ENCODE results near the gene WDR33. TPM values are rescaled to one million over a fixed set of nuclear protein-coding genes. Genes with fewer than 3 reads are reported as not detected.

The WDR33 gene
- total RNA-seq, 2 donors from 2014 or later, result 25.4 to 41.9 TPM

DNA sequence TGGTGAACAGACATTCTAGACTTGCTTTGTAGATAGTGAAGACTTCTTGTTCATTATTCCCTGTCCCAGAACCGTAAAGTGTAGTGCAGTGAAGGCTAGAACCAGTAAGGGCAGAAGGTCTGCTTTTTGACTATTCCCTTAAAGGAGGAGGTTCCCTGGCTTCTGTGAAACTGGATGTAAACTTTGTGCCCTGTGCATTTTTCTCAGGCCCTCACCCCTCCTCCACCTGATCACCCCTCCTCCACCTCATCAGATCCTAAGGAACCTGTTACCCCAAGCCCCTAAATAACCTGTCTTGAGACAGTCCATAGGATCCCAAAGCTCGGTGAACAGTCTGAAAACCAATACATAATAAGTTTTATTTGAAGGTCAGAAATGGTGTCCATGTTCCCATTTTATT is 75.9 kb downstream of the WDR33 start:
- Histone ChIP-seq H3K9me3 (no peaks in the 10 kb centered on the region), H3K36me3 (no peaks in the 10 kb centered on the region), H3K4me1 (replicated peaks) (no peaks in the 10 kb centered on the region), H3K27me3 (replicated peaks; ENCODE audit: insufficient read depth) (no peaks in the 10 kb centered on the region), H3K4me3 (no peak overlapping the region), H3K27ac (no peak overlapping the region)
- WGBS, result 58% methylated on average over 2 of the region's 2 CpGs
- TF ChIP-seq POLR2A (IDR thresholded peaks at IDR 0.05), result no peak
- no peak for TF ChIP-seq CTCF (IDR thresholded peaks at IDR 0.05)
- TF ChIP-seq POLR2AphosphoS5 (IDR thresholded peaks at IDR 0.05), result no peak
- no peak for DNase-seq (ENCODE audit: low spot score)
- intact Hi-C loops (cut with DNase I), result no loop called here

- Histone ChIP-seq H3K27me3 (replicated peaks; ENCODE audit: insufficient read depth) (no peaks in the 10 kb centered on the region), H3K27ac (no peak overlapping the region), H3K4me1 (replicated peaks) (no peaks in the 10 kb centered on the region), H3K9me3 (no peaks in the 10 kb centered on the region), H3K36me3 (no peaks in the 10 kb centered on the region), H3K4me3 (no peak overlapping the region)
- intact Hi-C loops (cut with DNase I), result no loop called here
- TF ChIP-seq CTCF (IDR thresholded peaks at IDR 0.05) (no peak), POLR2A (IDR thresholded peaks at IDR 0.05) (no peak), POLR2AphosphoS5 (IDR thresholded peaks at IDR 0.05) (no peak)
- WGBS, result 50% methylated on average over 5 of the region's 5 CpGs
- no peak for DNase-seq (ENCODE audit: low spot score)
Measured at GRCh38 chr2:127733816-127734537, 77.0 kb downstream of the WDR33 start.

DNA sequence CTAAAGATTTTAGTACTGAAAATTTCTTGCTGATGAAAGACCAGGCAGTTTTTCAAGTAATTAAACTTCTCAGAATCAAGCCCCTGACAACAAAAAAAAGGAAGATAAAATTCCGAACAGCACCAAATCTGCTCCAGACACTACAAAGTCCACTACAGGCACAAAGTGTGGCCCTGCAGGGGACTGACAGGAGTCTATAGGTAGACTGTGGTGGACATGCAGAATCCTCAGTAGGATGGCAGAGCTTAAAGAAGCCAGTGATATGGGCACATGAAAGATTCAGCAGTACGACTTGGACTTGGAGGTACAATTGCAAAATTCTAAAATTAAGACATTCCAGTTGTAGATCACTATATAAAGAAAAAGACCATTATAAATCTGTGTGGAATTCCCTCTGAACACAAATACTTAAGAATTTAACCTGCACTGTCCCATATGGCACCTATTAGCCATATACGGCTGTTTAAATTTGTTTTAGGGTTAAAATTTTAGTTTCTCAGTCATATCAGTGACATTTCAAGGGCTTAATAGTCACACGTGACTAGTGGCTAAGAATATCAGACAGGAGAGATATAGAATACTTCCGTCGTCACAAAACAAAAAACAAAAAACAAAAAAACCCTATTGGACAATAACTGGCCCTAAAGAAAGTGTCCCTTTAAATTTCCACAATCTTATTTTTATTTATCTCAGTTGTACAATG is 77.7 kb downstream of the WDR33 start:
- DNase-seq (ENCODE audit: low spot score), result no peak
- Histone ChIP-seq H3K27me3 (replicated peaks; ENCODE audit: insufficient read depth) (no peaks in the 10 kb centered on the region), H3K27ac (no peak overlapping the region), H3K9me3 (no peaks in the 10 kb centered on the region), H3K4me1 (replicated peaks) (no peaks in the 10 kb centered on the region), H3K4me3 (no peak overlapping the region), H3K36me3 (no peaks in the 10 kb centered on the region)
- WGBS, result 86% methylated on average over 6 of the region's 6 CpGs
- TF ChIP-seq CTCF (IDR thresholded peaks at IDR 0.05) (no peak), POLR2AphosphoS5 (IDR thresholded peaks at IDR 0.05) (no peak), POLR2A (IDR thresholded peaks at IDR 0.05) (no peak)
- intact Hi-C loops (cut with DNase I), result no loop called here

DNA sequence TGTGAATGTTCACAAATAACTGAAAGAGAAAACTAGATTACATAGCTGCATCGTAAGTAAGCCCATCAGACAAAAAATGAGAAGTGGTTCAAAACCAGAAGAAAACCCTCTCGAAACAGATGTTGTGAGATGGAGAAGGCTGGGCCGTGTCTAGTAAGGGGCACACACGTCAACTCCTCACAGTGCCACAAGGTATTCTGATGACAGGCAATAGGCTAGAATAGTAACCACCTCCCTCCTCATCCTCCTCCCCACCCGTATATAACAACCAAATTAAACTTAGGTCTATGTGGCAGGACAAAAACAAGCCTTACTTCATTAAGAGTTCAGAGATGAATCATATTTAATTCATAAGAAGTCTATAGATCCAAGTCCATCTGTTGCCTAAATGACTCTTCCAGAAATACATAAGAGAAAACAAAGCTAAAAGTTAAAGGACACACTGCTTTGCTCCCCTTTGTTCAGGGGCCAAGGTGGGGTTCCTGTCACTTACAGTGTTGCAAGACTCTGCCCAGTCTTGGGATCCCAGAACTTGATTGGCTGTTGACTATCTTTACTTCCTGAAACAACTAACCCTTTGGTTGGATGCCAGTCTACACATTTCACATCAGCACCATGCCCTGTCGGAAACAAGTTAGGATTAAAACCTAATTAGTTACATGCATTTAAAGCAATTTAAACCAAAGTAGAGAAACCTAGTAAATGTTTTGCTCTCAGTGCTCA is 84.7 kb downstream of the WDR33 start:
- 92% methylated on average over 6 of the region's 6 CpGs for WGBS
- no peaks in the 10 kb centered on the region for H3K36me3 ChIP-seq
- intact Hi-C loops (cut with DNase I), result no loop called here
- H3K9me3 ChIP-seq, result no peaks in the 10 kb centered on the region
- H3K27me3 ChIP-seq (replicated peaks; ENCODE audit: insufficient read depth), result no peaks in the 10 kb centered on the region
- TF ChIP-seq CTCF (IDR thresholded peaks at IDR 0.05) (no peak), POLR2A (IDR thresholded peaks at IDR 0.05) (no peak), POLR2AphosphoS5 (IDR thresholded peaks at IDR 0.05) (no peak)
- H3K4me1 ChIP-seq (replicated peaks), result no peaks in the 10 kb centered on the region
- H3K4me3 ChIP-seq, result no peak overlapping the region
- no peak for DNase-seq (ENCODE audit: low spot score)
- no peak overlapping the region for H3K27ac ChIP-seq
